Measurements from ENCODE around the gene LRRC70.

Gene LRRC70

DNA sequence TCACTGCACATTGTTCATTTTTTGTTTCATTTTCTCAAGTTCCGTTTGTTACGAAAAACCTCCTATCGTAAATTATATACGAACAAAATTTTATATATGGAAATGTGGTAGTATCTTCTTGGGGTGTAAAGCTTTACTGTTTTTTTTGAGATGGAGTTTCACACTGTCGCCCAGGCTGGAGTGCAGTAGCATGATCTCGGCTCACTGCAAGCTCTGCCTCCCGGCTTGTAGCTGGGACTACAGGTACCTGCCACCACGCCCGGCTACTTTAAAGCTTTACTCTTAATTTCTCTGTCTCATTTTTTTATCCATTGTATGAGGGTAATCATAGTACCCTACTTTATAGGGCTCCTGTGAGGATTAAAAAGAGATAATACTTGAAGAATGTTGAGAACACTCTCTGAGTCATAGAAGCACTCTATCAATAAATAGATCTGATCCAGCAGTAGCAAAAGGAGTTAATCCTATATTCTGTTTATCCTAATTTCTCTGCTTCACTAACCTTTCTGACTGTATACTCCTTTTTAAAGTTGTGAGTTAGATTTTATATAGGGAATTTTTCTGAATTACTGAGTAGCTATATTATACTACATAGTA is 5.6 kb upstream of the LRRC70 start:
- CTCF ChIA-PET = interaction anchor here (1.1 to 1.4 kb wide), 3 partner anchors 9 to 18 kb away, joined by 3 read pairs; no protein-coding TSS in a partner anchor
- peaks cover 0 to 6% (median 2%) of the 10 kb centered on the region in 4 experiments for H3K36me3 ChIP-seq (ENCODE audit: control insufficient read depth in 4 of 4, insufficient read depth in 4 of 4, low read length in 3 of 4)
- DNase-seq = peak in 2 of 3 donors; percentile 46 to 54
- peak overlapping the region in 5 of 7 experiments; percentile 32 to 77 (median 57) for H3K4me3 ChIP-seq (ENCODE audit: control insufficient read depth in 1 of 7, extremely low read depth in 1 of 7, insufficient read depth in 4 of 7, low read depth in 2 of 7, low read length in 6 of 7)
- POLR2A ChIA-PET = no interaction called here
- 0% methylated on average over 1 of the region's 9 CpGs for WGBS (ENCODE audit: insufficient coverage)
- H3K4me1 ChIP-seq (ENCODE audit: control extremely low read depth in 1 of 4, control insufficient read depth in 4 of 4, insufficient read depth in 4 of 4, low read length in 3 of 4) = peaks cover 15 to 58% (median 34%) of the 10 kb centered on the region in 4 experiments
- peak overlapping the region; percentile 57 to 76 for H3K27ac ChIP-seq (ENCODE audit: insufficient read depth in 1 of 2, low read depth in 1 of 2, low read length in 2 of 2, poor library complexity in 1 of 2, severe bottlenecking in 2 of 2)
- H3K27me3 ChIP-seq (replicated peaks in 2 of 5; ENCODE audit: control insufficient read depth in 4 of 5, insufficient read depth in 5 of 5, low read length in 4 of 5) = no peaks in the 10 kb centered on the region
- H3K9me3 ChIP-seq (ENCODE audit: control extremely low read depth in 1 of 5, control insufficient read depth in 4 of 5, insufficient read depth in 2 of 5, low read depth in 1 of 5, low read length in 4 of 5) = peaks cover 0 to 5% (median 2%) of the 10 kb centered on the region in 5 experiments

DNA sequence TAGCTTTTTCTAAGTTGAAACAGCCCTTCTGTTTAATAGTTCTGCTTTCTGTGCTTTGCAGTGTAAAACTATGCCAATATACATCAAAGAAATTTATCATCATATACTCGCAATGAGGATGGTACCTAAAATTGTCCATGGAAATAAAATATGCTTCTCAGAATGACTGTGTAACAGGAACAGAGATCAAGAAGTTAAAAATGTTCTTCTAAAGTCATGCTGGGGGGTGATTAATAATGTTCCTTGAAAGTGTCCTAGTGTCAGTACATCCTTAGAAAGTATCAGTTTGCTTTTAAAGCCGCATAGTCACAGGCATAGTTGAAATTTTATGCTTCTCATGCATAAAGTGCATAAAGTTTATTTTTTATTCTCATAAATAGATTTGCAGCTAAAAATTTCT is 4.0 kb upstream of the LRRC70 start:
- POLR2A ChIA-PET = no interaction called here
- CTCF ChIA-PET = interaction anchor here (1.4 kb wide), 1 partner anchor 9 kb away, joined by 3 read pairs; no protein-coding TSS in a partner anchor
- WGBS (ENCODE audit: insufficient coverage) = no CpG with 5 or more reads among the region's 2 CpGs
- Histone ChIP-seq H3K4me3 (ENCODE audit: control insufficient read depth in 1 of 7, extremely low read depth in 1 of 7, insufficient read depth in 4 of 7, low read depth in 2 of 7, low read length in 6 of 7) (peak overlapping the region in 1 of 7 experiments; percentile 31), H3K27me3 (replicated peaks in 2 of 5; ENCODE audit: control insufficient read depth in 4 of 5, insufficient read depth in 5 of 5, low read length in 4 of 5) (no peaks in the 10 kb centered on the region), H3K4me1 (ENCODE audit: control extremely low read depth in 1 of 4, control insufficient read depth in 4 of 4, insufficient read depth in 4 of 4, low read length in 3 of 4) (peaks cover 23 to 61% (median 35%) of the 10 kb centered on the region in 4 experiments), H3K9me3 (ENCODE audit: control extremely low read depth in 1 of 5, control insufficient read depth in 4 of 5, insufficient read depth in 2 of 5, low read depth in 1 of 5, low read length in 4 of 5) (no peaks in the 10 kb centered on the region), H3K36me3 (ENCODE audit: control insufficient read depth in 4 of 4, insufficient read depth in 4 of 4, low read length in 3 of 4) (no peaks in the 10 kb centered on the region), H3K27ac (ENCODE audit: insufficient read depth in 1 of 2, low read depth in 1 of 2, low read length in 2 of 2, poor library complexity in 1 of 2, severe bottlenecking in 2 of 2) (peak overlapping the region in 1 of 2 experiments; percentile 21)
- peak in 1 of 3 donors; percentile 45 for DNase-seq

DNA sequence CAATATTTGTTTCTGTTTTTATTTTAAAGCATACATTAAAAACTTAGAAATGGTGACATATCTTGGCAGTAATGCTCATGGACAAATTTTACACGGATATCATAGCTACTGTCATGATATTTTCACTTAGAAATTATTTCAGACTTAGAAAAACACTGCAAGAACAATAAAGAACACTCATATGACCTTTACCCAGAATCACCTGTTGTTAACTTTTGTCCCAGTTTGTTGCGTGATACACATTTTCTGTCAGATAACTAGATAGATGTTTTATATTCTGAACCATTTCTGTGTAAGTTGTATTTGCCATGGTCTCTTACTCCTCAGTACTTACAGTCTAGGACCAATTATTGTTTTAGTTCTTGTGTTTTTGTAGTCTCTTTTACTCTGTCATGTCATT is 3.6 kb upstream of the LRRC70 start:
- peaks cover 28 to 63% (median 37%) of the 10 kb centered on the region in 4 experiments for H3K4me1 ChIP-seq (ENCODE audit: control extremely low read depth in 1 of 4, control insufficient read depth in 4 of 4, insufficient read depth in 4 of 4, low read length in 3 of 4)
- no CpG with 5 or more reads among the region's 2 CpGs for WGBS (ENCODE audit: insufficient coverage)
- H3K36me3 ChIP-seq (ENCODE audit: control insufficient read depth in 4 of 4, insufficient read depth in 4 of 4, low read length in 3 of 4) = no peaks in the 10 kb centered on the region
- no peaks in the 10 kb centered on the region for H3K9me3 ChIP-seq (ENCODE audit: control extremely low read depth in 1 of 5, control insufficient read depth in 4 of 5, insufficient read depth in 2 of 5, low read depth in 1 of 5, low read length in 4 of 5)
- no peaks in the 10 kb centered on the region for H3K27me3 ChIP-seq (replicated peaks in 2 of 5; ENCODE audit: control insufficient read depth in 4 of 5, insufficient read depth in 5 of 5, low read length in 4 of 5)
- DNase-seq = no peak
- peak overlapping the region in 1 of 7 experiments; percentile 17 for H3K4me3 ChIP-seq (ENCODE audit: control insufficient read depth in 1 of 7, extremely low read depth in 1 of 7, insufficient read depth in 4 of 7, low read depth in 2 of 7, low read length in 6 of 7)
- ChIA-PET CTCF (no interaction called here), POLR2A (no interaction called here)
- peak overlapping the region in 1 of 2 experiments; percentile 36 for H3K27ac ChIP-seq (ENCODE audit: insufficient read depth in 1 of 2, low read depth in 1 of 2, low read length in 2 of 2, poor library complexity in 1 of 2, severe bottlenecking in 2 of 2)

DNA sequence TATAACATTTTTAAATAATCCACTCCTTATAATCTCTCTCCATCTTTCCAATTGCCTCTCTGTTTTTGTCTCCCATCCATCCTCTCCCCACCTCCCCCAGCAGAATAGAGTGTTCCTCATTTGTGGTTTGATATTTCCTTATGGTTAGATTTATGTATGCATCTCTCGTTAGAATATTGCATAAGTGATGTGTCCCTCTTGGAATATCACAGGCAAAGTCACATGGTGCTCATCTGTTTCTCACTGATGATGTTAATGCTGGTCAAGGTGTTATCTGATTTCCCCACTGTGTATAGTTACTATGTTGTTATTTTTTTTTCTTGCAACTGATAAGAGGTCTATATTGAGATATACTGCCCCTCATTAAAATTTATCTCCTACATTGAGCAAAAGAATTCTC is 3.1 kb upstream of the LRRC70 start:
- Histone ChIP-seq H3K9me3 (ENCODE audit: control extremely low read depth in 1 of 5, control insufficient read depth in 4 of 5, insufficient read depth in 2 of 5, low read depth in 1 of 5, low read length in 4 of 5) (no peaks in the 10 kb centered on the region), H3K27ac (ENCODE audit: insufficient read depth in 1 of 2, low read depth in 1 of 2, low read length in 2 of 2, poor library complexity in 1 of 2, severe bottlenecking in 2 of 2) (peak overlapping the region in 1 of 2 experiments; percentile 36), H3K36me3 (ENCODE audit: control insufficient read depth in 4 of 4, insufficient read depth in 4 of 4, low read length in 3 of 4) (peaks cover 0 to 2% (median 0%) of the 10 kb centered on the region in 4 experiments), H3K27me3 (replicated peaks in 2 of 5; ENCODE audit: control insufficient read depth in 4 of 5, insufficient read depth in 5 of 5, low read length in 4 of 5) (no peaks in the 10 kb centered on the region), H3K4me1 (ENCODE audit: control extremely low read depth in 1 of 4, control insufficient read depth in 4 of 4, insufficient read depth in 4 of 4, low read length in 3 of 4) (peaks cover 31 to 67% (median 40%) of the 10 kb centered on the region in 4 experiments), H3K4me3 (ENCODE audit: control insufficient read depth in 1 of 7, extremely low read depth in 1 of 7, insufficient read depth in 4 of 7, low read depth in 2 of 7, low read length in 6 of 7) (no peak overlapping the region)
- POLR2A ChIA-PET = no interaction called here
- peak in 1 of 3 donors; percentile 58 for DNase-seq
- CTCF ChIA-PET = no interaction called here
- WGBS (ENCODE audit: insufficient coverage) = no CpG with 5 or more reads among the region's 1 CpG

DNA sequence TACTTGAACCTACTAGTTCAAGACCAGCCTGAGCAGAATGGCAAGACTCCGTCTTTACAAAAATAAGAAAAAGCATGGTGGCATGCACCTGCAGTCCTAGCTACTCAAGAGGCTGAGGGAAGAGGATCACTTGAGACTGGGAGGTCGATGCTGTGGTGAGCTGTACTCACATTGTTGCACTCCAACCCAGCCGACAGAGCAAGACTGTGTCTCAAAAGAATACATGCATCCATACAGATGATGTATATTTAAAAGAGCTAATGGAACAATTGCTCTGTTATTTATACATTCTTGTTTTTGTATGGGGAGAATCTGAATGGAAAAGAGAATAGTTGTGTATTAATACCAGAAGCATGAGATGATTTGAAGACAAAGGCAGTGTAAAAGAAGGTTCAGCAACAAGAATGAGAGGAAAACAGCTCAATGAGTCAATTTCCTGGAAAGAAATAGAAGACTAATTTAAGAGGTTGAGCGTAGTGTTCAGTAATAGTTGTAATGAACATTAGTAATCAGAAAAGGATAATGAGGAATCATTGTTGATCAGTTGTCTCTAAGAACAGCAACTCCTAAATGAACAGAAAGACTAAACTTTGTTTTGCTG is 1.9 kb upstream of the LRRC70 start:
- 81% methylated on average over 2 of the region's 4 CpGs for WGBS (ENCODE audit: insufficient coverage)
- POLR2A ChIA-PET = no interaction called here

GRCh38 chr5:62577488-62577887 is 1.1 kb upstream of the LRRC70 start:
- DNase-seq = no peak
- Histone ChIP-seq H3K9me3 (ENCODE audit: control extremely low read depth in 1 of 5, control insufficient read depth in 4 of 5, insufficient read depth in 2 of 5, low read depth in 1 of 5, low read length in 4 of 5) (no peaks in the 10 kb centered on the region), H3K4me3 (ENCODE audit: control insufficient read depth in 1 of 7, extremely low read depth in 1 of 7, insufficient read depth in 4 of 7, low read depth in 2 of 7, low read length in 6 of 7) (no peak overlapping the region), H3K27ac (ENCODE audit: insufficient read depth in 1 of 2, low read depth in 1 of 2, low read length in 2 of 2, poor library complexity in 1 of 2, severe bottlenecking in 2 of 2) (peak overlapping the region; percentile 51 to 98), H3K4me1 (ENCODE audit: control extremely low read depth in 1 of 4, control insufficient read depth in 4 of 4, insufficient read depth in 4 of 4, low read length in 3 of 4) (peaks cover 42 to 80% (median 57%) of the 10 kb centered on the region in 4 experiments), H3K27me3 (replicated peaks in 2 of 5; ENCODE audit: control insufficient read depth in 4 of 5, insufficient read depth in 5 of 5, low read length in 4 of 5) (no peaks in the 10 kb centered on the region), H3K36me3 (ENCODE audit: control insufficient read depth in 4 of 4, insufficient read depth in 4 of 4, low read length in 3 of 4) (peaks cover 0 to 5% (median 2%) of the 10 kb centered on the region in 4 experiments)
- POLR2A ChIA-PET = no interaction called here
- WGBS (ENCODE audit: insufficient coverage) = no CpG with 5 or more reads among the region's 1 CpG
- CTCF ChIA-PET = interaction anchor here (0.9 to 2.4 kb wide), 2 partner anchors 10 to 48 kb away, joined by 3 to 5 read pairs; no protein-coding TSS in a partner anchor

More for the DNA sequence above, 1.9 kb upstream of the LRRC70 start:
- no peak overlapping the region for H3K4me3 ChIP-seq (ENCODE audit: control insufficient read depth in 1 of 7, extremely low read depth in 1 of 7, insufficient read depth in 4 of 7, low read depth in 2 of 7, low read length in 6 of 7)
- DNase-seq = no peak
- H3K36me3 ChIP-seq (ENCODE audit: control insufficient read depth in 4 of 4, insufficient read depth in 4 of 4, low read length in 3 of 4) = peaks cover 0 to 5% (median 2%) of the 10 kb centered on the region in 4 experiments
- H3K4me1 ChIP-seq (ENCODE audit: control extremely low read depth in 1 of 4, control insufficient read depth in 4 of 4, insufficient read depth in 4 of 4, low read length in 3 of 4) = peaks cover 36 to 79% (median 51%) of the 10 kb centered on the region in 4 experiments
- CTCF ChIA-PET = interaction anchor here (2.4 kb wide), 1 partner anchor 10 kb away, joined by 5 read pairs; no protein-coding TSS in a partner anchor
- H3K9me3 ChIP-seq (ENCODE audit: control extremely low read depth in 1 of 5, control insufficient read depth in 4 of 5, insufficient read depth in 2 of 5, low read depth in 1 of 5, low read length in 4 of 5) = no peaks in the 10 kb centered on the region
- peak overlapping the region; percentile 51 to 98 for H3K27ac ChIP-seq (ENCODE audit: insufficient read depth in 1 of 2, low read depth in 1 of 2, low read length in 2 of 2, poor library complexity in 1 of 2, severe bottlenecking in 2 of 2)
- no peaks in the 10 kb centered on the region for H3K27me3 ChIP-seq (replicated peaks in 2 of 5; ENCODE audit: control insufficient read depth in 4 of 5, insufficient read depth in 5 of 5, low read length in 4 of 5)

- Histone ChIP-seq H3K9me3 (ENCODE audit: control extremely low read depth in 1 of 5, control insufficient read depth in 4 of 5, insufficient read depth in 2 of 5, low read depth in 1 of 5, low read length in 4 of 5) (no peaks in the 10 kb centered on the region), H3K27ac (ENCODE audit: insufficient read depth in 1 of 2, low read depth in 1 of 2, low read length in 2 of 2, poor library complexity in 1 of 2, severe bottlenecking in 2 of 2) (peak overlapping the region; percentile 98), H3K36me3 (ENCODE audit: control insufficient read depth in 4 of 4, insufficient read depth in 4 of 4, low read length in 3 of 4) (peaks cover 0 to 5% (median 2%) of the 10 kb centered on the region in 4 experiments), H3K4me3 (ENCODE audit: control insufficient read depth in 1 of 7, extremely low read depth in 1 of 7, insufficient read depth in 4 of 7, low read depth in 2 of 7, low read length in 6 of 7) (peak overlapping the region in 6 of 7 experiments; percentile 64 to 95 (median 86)), H3K27me3 (replicated peaks in 2 of 5; ENCODE audit: control insufficient read depth in 4 of 5, insufficient read depth in 5 of 5, low read length in 4 of 5) (no peaks in the 10 kb centered on the region), H3K4me1 (ENCODE audit: control extremely low read depth in 1 of 4, control insufficient read depth in 4 of 4, insufficient read depth in 4 of 4, low read length in 3 of 4) (peaks cover 41 to 84% (median 57%) of the 10 kb centered on the region in 4 experiments)
- CTCF ChIA-PET = no interaction called here
- POLR2A ChIA-PET = no interaction called here
- no peak for DNase-seq
- no CpG with 5 or more reads among the region's 5 CpGs for WGBS (ENCODE audit: insufficient coverage)
Measured at GRCh38 chr5:62579761-62580160, 1.1 kb downstream of the LRRC70 start.

Data from common myeloid progenitor, CD34-positive (primary cell).